HCT116 (cell line): ENCODE measurements around the gene CAPN3. TPM values are rescaled to one million over a fixed set of nuclear protein-coding genes. Genes with fewer than 3 reads are reported as not detected.

Source experiments
- ATAC-seq: fragments of 200-7000 bp; cut with Tn5 transposase; 2 replicates; pipeline ENCODE4 v1.9.1; 2020; ENCODE audit warnings: mild to moderate bottlenecking, moderate library complexity
- BruUV-seq: library from RNA; stranded (reverse); fragments of 400-500 nt; replicated peaks from 2 replicates; lab custom pipeline; 2021; lab: Mats Ljungman, UMichigan
- CTCF ChIA-PET: fragments of 300-600 bp; sonication (Branson Sonifier 250); formaldehyde crosslinking; loops from one replicate; lab custom pipeline; 2021; ENCODE audit warnings: antibody characterized with exemption; lab: Charles Lee
- POLR2A ChIA-PET: fragments of 300-600, 350-600 bp; sonication (Branson Sonifier 250); formaldehyde crosslinking; loops from one replicate; lab custom pipeline; 2021; ENCODE audit warnings: antibody characterized with exemption; lab: Charles Lee
- RAD21 ChIA-PET, 2 experiments: fragments of 300-600 bp; sonication (Branson Sonifier 250); formaldehyde crosslinking; loops; one replicate each; lab custom pipeline; 2023; ENCODE audit warnings: low total read pairs in 2 of 2; ENCODE audit not compliant: uncharacterized antibody in 2 of 2, unreplicated experiment in 2 of 2, low non-redundant PET in 1 of 2; lab: Charles Lee
- DNase-seq: peaks from one replicate; pipeline ENCODE4 v3.0.0-alpha.2; 2010; ENCODE audit warnings: low read depth, low spot score
- H2AFZ ChIP-seq: fragments of 200-600 bp; shearing (Covaris generic), sonication (generic); 2 replicates; pipeline ENCODE4 v1.6.1; 2017; ENCODE audit warnings: low read depth, mixed run types, mixed read lengths, antibody characterized with exemption, low read length; ENCODE audit not compliant: poor library complexity, severe bottlenecking
- H3K27ac ChIP-seq: 2 replicates; pipeline ENCODE4 v1.5.1; 2012; ENCODE audit warnings: low read depth, low read length
- H3K27me3 ChIP-seq: fragments of 200-600 bp; sonication (generic); 2 replicates; pipeline ENCODE4 v1.6.1; 2016; ENCODE audit warnings: mixed run types, low read length, mixed read lengths; ENCODE audit not compliant: insufficient read depth
- H3K36me3 ChIP-seq, 2 experiments: fragments of 200-500 bp in 1 of 2; fragments of 200-600 bp in 1 of 2; sonication (Bioruptor generic) in 1 of 2; sonication (generic) in 1 of 2; 2 replicates each; pipeline versions ENCODE4 v1.5.1 to v1.6.1; 2014 to 2016; ENCODE audit warnings: low read length in 2 of 2, inconsistent platforms in 1 of 2, mixed read lengths in 1 of 2, mixed run types in 1 of 2; ENCODE audit not compliant: insufficient read depth in 2 of 2, control insufficient read depth in 1 of 2
- H3K4me1 ChIP-seq, 2 experiments: fragments of 200-600 bp in 1 of 2; sonication (generic) in 1 of 2; 2 replicates each; pipeline versions ENCODE4 v1.5.1 to v1.6.1; 2012 to 2017; ENCODE audit warnings: low read length in 2 of 2, inconsistent platforms in 1 of 2, mild to moderate bottlenecking in 1 of 2, mixed read lengths in 1 of 2, mixed run types in 1 of 2, moderate library complexity in 1 of 2; ENCODE audit not compliant: insufficient read depth in 2 of 2, control insufficient read depth in 1 of 2
- H3K4me2 ChIP-seq: fragments of 200-600 bp; sonication (generic); 2 replicates; pipeline ENCODE4 v1.6.1; 2017; ENCODE audit warnings: mixed run types, low read length, mixed read lengths
- H3K4me3 ChIP-seq, 2 experiments: fragments of 200-600 bp in 1 of 2; sonication (generic) in 1 of 2; replicated peaks in 1 of 2; 2 replicates each; pipeline ENCODE4 v1.5.1; 2011 to 2016; ENCODE audit warnings: low read length in 2 of 2, control low read depth in 1 of 2, low read depth in 1 of 2, mild to moderate bottlenecking in 1 of 2, mixed read lengths in 1 of 2, mixed run types in 1 of 2
- H3K79me2 ChIP-seq: fragments of 200-600 bp; sonication (generic); 2 replicates; pipeline ENCODE4 v1.6.1; 2017; ENCODE audit warnings: mild to moderate bottlenecking, mixed run types, low read length, moderate library complexity, mixed read lengths; ENCODE audit not compliant: insufficient read depth
- H3K9ac ChIP-seq: fragments of 200-600 bp; sonication (generic); 2 replicates; pipeline ENCODE4 v1.6.1; 2016; ENCODE audit warnings: low read length, mixed read lengths
- H3K9me2 ChIP-seq: fragments of 200-600 bp; sonication (generic), shearing (Covaris generic); 2 replicates; pipeline ENCODE4 v1.6.1; 2017; ENCODE audit warnings: mixed run types, mild to moderate bottlenecking, moderate library complexity; ENCODE audit not compliant: insufficient read depth
- H3K9me3 ChIP-seq, 2 experiments: fragments of 200-500 bp in 1 of 2; fragments of 200-600 bp in 1 of 2; sonication (Bioruptor generic) in 1 of 2; sonication (generic) in 1 of 2; 2 replicates each; pipeline ENCODE4 v1.6.1; 2014 to 2017; ENCODE audit warnings: low read length in 2 of 2, mixed read lengths in 2 of 2, inconsistent platforms in 1 of 2, low read depth in 1 of 2, mild to moderate bottlenecking in 1 of 2, mixed run types in 1 of 2, moderate library complexity in 1 of 2; ENCODE audit not compliant: control insufficient read depth in 1 of 2, insufficient read depth in 1 of 2
- H4K20me1 ChIP-seq: fragments of 200-600 bp; sonication (generic), shearing (Covaris generic); 2 replicates; pipeline ENCODE4 v1.6.1; 2017; ENCODE audit warnings: mixed run types, mild to moderate bottlenecking, moderate library complexity; ENCODE audit not compliant: insufficient read depth
- CBX3 ChIP-seq: IDR thresholded peaks from 2 replicates; pipeline ENCODE4 v1.6.1; 2012; ENCODE audit warnings: low read depth
- CEBPB ChIP-seq: IDR thresholded peaks from 2 replicates; pipeline ENCODE4 v1.6.1; 2012; ENCODE audit warnings: low read depth
- CTCF ChIP-seq, 3 experiments: fragments of 200-600 bp in 1 of 3; sonication (generic) in 1 of 3; IDR thresholded peaks in 2 of 3; conservative IDR thresholded peaks in 1 of 3; 2 replicates each; pipeline ENCODE4 v1.5.1; 2012 to 2017; ENCODE audit warnings: low read depth in 2 of 3, low read length in 2 of 3, antibody characterized with exemption in 1 of 3, borderline replicate concordance in 1 of 3, control low read depth in 1 of 3, mild to moderate bottlenecking in 1 of 3, mixed read lengths in 1 of 3, mixed run types in 1 of 3, moderate library complexity in 1 of 3; ENCODE audit not compliant: insufficient read depth in 1 of 3
- FOSL1 ChIP-seq: IDR thresholded peaks from 2 replicates; pipeline ENCODE4 v1.6.1; 2012; ENCODE audit warnings: low read depth
- SP1 ChIP-seq: IDR thresholded peaks from 2 replicates; pipeline ENCODE4 v1.6.1; 2012; ENCODE audit warnings: low read depth
- YY1 ChIP-seq: IDR thresholded peaks from 2 replicates; pipeline ENCODE4 v1.6.1; 2011; ENCODE audit warnings: low read length, low read depth, moderate library complexity, mild to moderate bottlenecking; ENCODE audit not compliant: insufficient replicate concordance; ENCODE audit errors: extremely low read depth
- intact Hi-C: fragments of 100-400 bp; cut with micrococcal nuclease; formaldehyde crosslinking; loops from 2 replicates; pipeline ENCODE4 v1.10.0; 2022
- total RNA-seq: library from RNA; stranded (reverse); gene quantifications from one replicate; pipeline ENCODE4 v1.2.1, GENCODE V29; 2021; ENCODE audit not compliant: unreplicated experiment

The CAPN3 gene
- total RNA-seq, 1 experiment from 2014 or later = 1.8 TPM

GRCh38 chr15:42427429-42428223, 68.3 kb downstream of the CAPN3 start:
- no peaks in the 10 kb centered on the region for H3K27me3 ChIP-seq
- DNase-seq = no peak
- H3K79me2 ChIP-seq = no peaks in the 10 kb centered on the region
- no peaks in the 10 kb centered on the region for H4K20me1 ChIP-seq
- H3K9me2 ChIP-seq = no peaks in the 10 kb centered on the region
- no peak for ATAC-seq
- no peak overlapping the region for H3K4me2 ChIP-seq
- ChIA-PET RAD21 (no interaction called here), POLR2A (no interaction called here), CTCF (no interaction called here)
- no TSS peak for BruUV-seq
- H3K4me1 ChIP-seq = no peaks in the 10 kb centered on the region
- no peaks in the 10 kb centered on the region for H3K9me3 ChIP-seq
- intact Hi-C loops = no loop called here
- H3K9ac ChIP-seq = no peak overlapping the region
- no peak overlapping the region for H2AFZ ChIP-seq
- H3K36me3 ChIP-seq = peaks cover 19 to 25% of the 10 kb centered on the region in 2 experiments; a peak in 3 of 4 replicates
- no peak overlapping the region for H3K4me3 ChIP-seq
- H3K27ac ChIP-seq = no peak overlapping the region
- TF ChIP-seq CBX3 (no peak), CTCF (IDR thresholded peaks at IDR 0.05 in 2 of 3, conservative IDR thresholded peaks at IDR 0.05 in 1 of 3; ENCODE audit: borderline replicate concordance in 1 of 3, insufficient read depth in 1 of 3, low read depth in 2 of 3, low read length in 2 of 3) (no peak), FOSL1 (no peak)

GRCh38 chr15:42444415-42445063, 85.2 kb downstream of the CAPN3 start:
- ATAC-seq (no peak), DNase-seq (no peak)
- H3K27ac ChIP-seq = no peak overlapping the region
- RAD21 ChIA-PET = no interaction called here
- no peaks in the 10 kb centered on the region for H3K79me2 ChIP-seq
- no peaks in the 10 kb centered on the region for H3K4me1 ChIP-seq
- no peaks in the 10 kb centered on the region for H3K9me2 ChIP-seq
- H3K36me3 ChIP-seq = peaks cover 8 to 23% of the 10 kb centered on the region in 2 experiments; a peak in 2 of 4 replicates
- POLR2A ChIA-PET = no interaction called here
- no peak overlapping the region for H2AFZ ChIP-seq
- no peak overlapping the region for H3K4me2 ChIP-seq
- no TSS peak for BruUV-seq
- H4K20me1 ChIP-seq = no peaks in the 10 kb centered on the region
- H3K9ac ChIP-seq = no peak overlapping the region
- intact Hi-C loops = no loop called here
- CTCF ChIA-PET = no interaction called here
- H3K4me3 ChIP-seq = no peak overlapping the region
- H3K27me3 ChIP-seq = no peaks in the 10 kb centered on the region
- TF ChIP-seq YY1 (no peak), CEBPB (no peak), SP1 (no peak)
- no peaks in the 10 kb centered on the region for H3K9me3 ChIP-seq
